OCI-LY7 (cell line): Measurements from ENCODE around the gene IL18R1. TPM values are rescaled to one million over a fixed set of nuclear protein-coding genes. Genes with fewer than 3 reads are reported as not detected.

Experiments used
- BruUV-seq: library from RNA; stranded (reverse); fragments of 400-500 nt; replicated peaks from 2 replicates; lab custom pipeline; 2021; lab: Mats Ljungman, UMichigan
- CTCF ChIA-PET: fragments of 300-600 bp; sonication (Branson Sonifier 250); formaldehyde crosslinking; loops from one replicate; lab custom pipeline; 2022; ENCODE audit warnings: antibody characterized with exemption; ENCODE audit not compliant: unreplicated experiment; lab: Charles Lee
- POLR2A ChIA-PET: fragments of 300-600 bp; sonication (Branson Sonifier 250); formaldehyde crosslinking; loops from one replicate; lab custom pipeline; 2022; ENCODE audit warnings: antibody characterized with exemption; lab: Charles Lee
- DNase-seq: peaks from one replicate; pipeline ENCODE4 v3.0.0-alpha.2; 2015; ENCODE audit warnings: low spot score
- H2AFZ ChIP-seq: fragments of 200-600 bp; sonication (generic), shearing (Covaris generic); 2 replicates; pipeline ENCODE4 v1.6.1; 2014; ENCODE audit warnings: mild to moderate bottlenecking, antibody characterized with exemption, low read length, moderate library complexity
- H3K27ac ChIP-seq: fragments of 200-600 bp; sonication (generic); 2 replicates; pipeline ENCODE4 v1.5.1; 2014; ENCODE audit warnings: mixed run types, low read depth, mild to moderate bottlenecking, moderate library complexity, low read length, inconsistent platforms; ENCODE audit not compliant: poor library complexity, severe bottlenecking
- H3K36me3 ChIP-seq: fragments of 200-600 bp; sonication (generic); 2 replicates; pipeline ENCODE4 v1.6.1; 2014; ENCODE audit warnings: mild to moderate bottlenecking, antibody characterized with exemption, low read length, moderate library complexity, mixed read lengths; ENCODE audit not compliant: insufficient read depth
- H3K4me1 ChIP-seq: fragments of 200-600 bp; sonication (generic); 2 replicates; pipeline ENCODE4 v1.5.1; 2014; ENCODE audit warnings: mild to moderate bottlenecking, low read length; ENCODE audit not compliant: insufficient read depth, poor library complexity, severe bottlenecking
- H3K4me2 ChIP-seq: fragments of 200-600 bp; sonication (generic); 2 replicates; pipeline ENCODE4 v1.6.1; 2014; ENCODE audit warnings: mild to moderate bottlenecking, low read length
- H3K4me3 ChIP-seq: fragments of 200-600 bp; sonication (generic); 2 replicates; pipeline ENCODE4 v1.5.1; 2014; ENCODE audit warnings: mild to moderate bottlenecking, low read depth, low read length; ENCODE audit not compliant: poor library complexity, severe bottlenecking
- H3K79me2 ChIP-seq: fragments of 200-600 bp; sonication (generic); 2 replicates; pipeline ENCODE4 v1.6.1; 2016; ENCODE audit warnings: low read depth, mild to moderate bottlenecking, low read length, moderate library complexity, mixed read lengths; ENCODE audit not compliant: insufficient read depth
- H3K9me2 ChIP-seq: fragments of 200-600 bp; sonication (generic); 2 replicates; pipeline ENCODE4 v1.6.1; 2016; ENCODE audit warnings: mild to moderate bottlenecking, low read length, mixed read lengths; ENCODE audit not compliant: insufficient read depth
- H3K9me3 ChIP-seq: fragments of 200-600 bp; sonication (generic); 2 replicates; pipeline ENCODE4 v1.6.1; 2014; ENCODE audit warnings: mild to moderate bottlenecking, mixed run types, low read length, mixed read lengths
- H4K20me1 ChIP-seq: fragments of 200-600 bp; sonication (generic); 2 replicates; pipeline ENCODE4 v1.6.1; 2014; ENCODE audit warnings: mild to moderate bottlenecking, antibody characterized with exemption, low read length, moderate library complexity, mixed read lengths; ENCODE audit not compliant: insufficient read depth
- CTCF ChIP-seq: fragments of 200-600 bp; sonication (generic); conservative IDR thresholded peaks from 2 replicates; pipeline ENCODE4 v1.5.1; 2014; ENCODE audit warnings: mild to moderate bottlenecking, antibody characterized with exemption, low read length, moderate library complexity, mixed read lengths
- EZH2phosphoT487 ChIP-seq: fragments of 200-600 bp; sonication (generic); IDR thresholded peaks from 2 replicates; pipeline ENCODE4 v1.6.1; 2018; ENCODE audit warnings: low read depth, borderline replicate concordance, mild to moderate bottlenecking, mixed run types, antibody characterized with exemption, low read length, moderate library complexity, mixed read lengths
- intact Hi-C: fragments of 100-400 bp; cut with micrococcal nuclease; formaldehyde crosslinking; loops from one replicate; pipeline ENCODE4 v1.10.0; 2022; ENCODE audit not compliant: unreplicated experiment
- total RNA-seq, 2 experiments: library from RNA; depleted of rRNA in 1 of 2; stranded (reverse); fragments of >200 nt in 1 of 2; shearing (Covaris generic) in 1 of 2; gene quantifications; 2 replicates each; pipeline ENCODE4 v1.2.3, GENCODE V29; 2014 to 2022

The IL18R1 gene
- total RNA-seq, 2 experiments from 2014 or later: not detected

DNA sequence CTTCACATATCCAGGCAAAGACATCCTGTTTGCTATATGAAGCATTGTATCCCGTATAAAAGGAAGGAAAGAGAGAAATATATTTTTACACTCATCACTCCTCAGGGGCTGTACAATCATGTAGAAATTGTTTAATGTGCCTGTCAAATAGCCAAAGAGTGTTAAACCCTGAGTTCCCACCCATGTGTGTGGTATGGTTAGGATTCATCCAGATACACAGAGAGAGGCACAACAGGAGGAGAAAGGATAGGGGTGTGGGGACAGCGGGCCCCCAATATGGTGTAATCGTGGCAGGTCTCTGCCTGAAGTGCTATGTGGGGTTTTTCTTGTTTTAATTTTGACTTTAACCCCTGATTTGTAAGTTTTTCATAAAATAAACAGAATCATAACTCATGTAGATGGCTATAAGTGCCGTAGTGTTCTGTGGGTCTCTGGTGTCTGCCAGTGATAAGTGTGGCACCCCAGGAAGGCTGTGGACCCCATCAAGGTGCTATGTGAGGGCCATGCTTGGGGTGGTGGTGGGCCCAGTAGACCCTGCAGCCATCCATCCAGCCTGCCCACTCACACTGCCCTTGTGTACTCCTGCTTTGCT, 10.2 kb upstream of the IL18R1 start:
- H3K9me3 ChIP-seq: no peaks in the 10 kb centered on the region
- no peaks in the 10 kb centered on the region for H3K79me2 ChIP-seq
- no peak overlapping the region for H2AFZ ChIP-seq
- BruUV-seq: no TSS peak
- CTCF ChIA-PET: no interaction called here
- H3K4me1 ChIP-seq: no peaks in the 10 kb centered on the region
- no peaks in the 10 kb centered on the region for H3K9me2 ChIP-seq
- H3K36me3 ChIP-seq: no peaks in the 10 kb centered on the region
- H4K20me1 ChIP-seq: no peaks in the 10 kb centered on the region
- H3K4me3 ChIP-seq: no peak overlapping the region
- TF ChIP-seq EZH2phosphoT487: no peak
- POLR2A ChIA-PET: no interaction called here
- no peak for DNase-seq
- intact Hi-C loops: no loop called here
- H3K4me2 ChIP-seq: no peak overlapping the region
- H3K27ac ChIP-seq: no peak overlapping the region

DNA sequence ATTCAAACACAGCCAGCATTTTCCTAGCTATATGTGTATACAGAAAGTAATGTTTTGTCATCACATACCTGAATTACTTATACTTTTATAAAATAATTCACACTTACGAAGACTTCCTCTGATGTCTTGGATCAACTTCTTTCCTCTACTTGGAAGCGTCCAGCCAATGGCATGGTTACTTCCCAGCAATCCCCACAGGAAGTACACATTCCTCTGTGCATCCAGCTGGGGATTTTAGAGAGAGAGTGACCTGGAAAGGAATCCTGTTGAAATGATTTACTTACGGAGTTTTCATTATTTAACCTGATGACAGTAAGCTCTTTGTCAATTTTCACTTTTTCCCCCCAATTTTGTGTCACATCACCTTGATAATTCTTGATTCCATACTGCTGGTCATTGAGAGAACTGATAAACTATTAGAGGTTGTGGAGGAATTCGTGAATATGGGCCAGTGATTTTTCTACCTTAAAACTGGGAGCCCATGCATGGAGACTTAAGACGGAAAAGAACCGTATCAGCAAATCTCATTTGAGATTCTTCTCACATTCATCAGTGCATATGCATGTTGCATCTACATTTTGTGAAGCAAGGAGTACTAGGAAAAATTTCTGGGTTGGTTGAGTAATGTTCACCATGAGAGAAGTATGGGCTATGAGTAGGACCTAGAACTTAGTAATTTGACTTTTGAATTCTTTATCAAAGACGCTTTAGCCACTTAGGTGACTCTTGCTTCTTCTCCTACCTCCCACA, 9.0 kb upstream of the IL18R1 start:
- Histone ChIP-seq H2AFZ (no peak overlapping the region), H3K4me3 (no peak overlapping the region), H4K20me1 (no peaks in the 10 kb centered on the region), H3K9me2 (no peaks in the 10 kb centered on the region), H3K4me2 (no peak overlapping the region), H3K36me3 (no peaks in the 10 kb centered on the region), H3K79me2 (no peaks in the 10 kb centered on the region), H3K9me3 (no peaks in the 10 kb centered on the region), H3K27ac (no peak overlapping the region), H3K4me1 (no peaks in the 10 kb centered on the region)
- ChIA-PET POLR2A (no interaction called here), CTCF (no interaction called here)
- DNase-seq: no peak
- intact Hi-C loops: no loop called here
- no TSS peak for BruUV-seq
- TF ChIP-seq EZH2phosphoT487 (no peak), CTCF (no peak)

GRCh38 chr2:102350137-102350793, 5.3 kb upstream of the IL18R1 start:
- DNase-seq: no peak

More at GRCh38 chr2:102350137-102350793, 5.3 kb upstream of the IL18R1 start:
- H4K20me1 ChIP-seq: no peaks in the 10 kb centered on the region
- H3K4me1 ChIP-seq: no peaks in the 10 kb centered on the region
- TF ChIP-seq CTCF: no peak
- TF ChIP-seq EZH2phosphoT487: no peak
- BruUV-seq: no TSS peak
- no peaks in the 10 kb centered on the region for H3K9me2 ChIP-seq
- CTCF ChIA-PET: interaction anchor here (0.6 kb wide), 1 partner anchor 1290 kb away, joined by 3 read pairs; no protein-coding TSS in a partner anchor
- no peak overlapping the region for H3K4me3 ChIP-seq
- no peaks in the 10 kb centered on the region for H3K36me3 ChIP-seq
- intact Hi-C loops: no loop called here
- H3K27ac ChIP-seq: no peak overlapping the region
- POLR2A ChIA-PET: interaction anchor here (0.8 kb wide), 1 partner anchor 55 kb away, joined by 3 read pairs; no protein-coding TSS in a partner anchor
- no peak overlapping the region for H2AFZ ChIP-seq
- no peaks in the 10 kb centered on the region for H3K9me3 ChIP-seq
- no peaks in the 10 kb centered on the region for H3K79me2 ChIP-seq
- no peak overlapping the region for H3K4me2 ChIP-seq
